Endothelial cell of umbilical vein (primary cell): Measurements from ENCODE around the gene PSMB4. TPM values are rescaled to one million over a fixed set of nuclear protein-coding genes. Genes with fewer than 3 reads are reported as not detected.

ENCODE experiments used
- BruUV-seq: library from RNA; stranded (reverse); fragments of 400-500 nt; replicated peaks from 2 replicates; lab custom pipeline; 2021; lab: Mats Ljungman, UMichigan
- CTCF ChIA-PET: fragments of 300-600, 350-600 bp; sonication (Branson Sonifier 250); formaldehyde crosslinking; loops from one replicate; lab custom pipeline; 2021; ENCODE audit warnings: antibody characterized with exemption, inconsistent platforms; lab: Charles Lee
- POLR2A ChIA-PET: fragments of 300-600, 350-600 bp; sonication (Branson Sonifier 250); formaldehyde crosslinking; loops from one replicate; lab custom pipeline; 2021; ENCODE audit warnings: antibody characterized with exemption, inconsistent platforms; lab: Charles Lee
- DNase-seq: peaks from one replicate; pipeline ENCODE4 v3.0.0-alpha.2; 2011; ENCODE audit warnings: low read depth, low spot score
- FAIRE-seq: peaks from 2 replicates; lab custom pipeline; 2011; peaks lifted over from hg19 to GRCh38; lab: Jason Lieb, UNC
- H2AFZ ChIP-seq: 2 replicates; pipeline ENCODE4 v1.6.0; 2012; ENCODE audit warnings: low read depth, low read length, control low read depth, inconsistent platforms
- H3K27ac ChIP-seq: 2 replicates; pipeline ENCODE4 v1.5.1; 2011; ENCODE audit warnings: low read depth, mild to moderate bottlenecking, control low read depth, low read length, moderate library complexity; ENCODE audit not compliant: insufficient read depth
- H3K27me3 ChIP-seq, 2 experiments: 2 replicates each; pipeline versions ENCODE4 v1.6.0 to v1.6.1; 2011; ENCODE audit warnings: low read length in 2 of 2, mixed read lengths in 1 of 2; ENCODE audit not compliant: control insufficient read depth in 2 of 2, insufficient read depth in 2 of 2
- H3K36me3 ChIP-seq, 2 experiments: 2 replicates in 1 of 2; 3 replicates in 1 of 2; pipeline ENCODE4 v1.5.1; 2011; ENCODE audit warnings: low read length in 2 of 2, mild to moderate bottlenecking in 1 of 2, moderate library complexity in 1 of 2; ENCODE audit not compliant: control insufficient read depth in 2 of 2, insufficient read depth in 2 of 2; ENCODE audit errors: extremely low read depth in 1 of 2
- H3K4me1 ChIP-seq: 3 replicates; pipeline ENCODE4 v1.5.1; 2011; ENCODE audit warnings: mild to moderate bottlenecking, low read length; ENCODE audit not compliant: control insufficient read depth, insufficient read depth; ENCODE audit errors: extremely low read depth
- H3K4me2 ChIP-seq: 2 replicates; pipeline ENCODE4 v1.6.1; 2011; ENCODE audit warnings: low read length, control low read depth, mixed read lengths; ENCODE audit not compliant: insufficient read depth
- H3K4me3 ChIP-seq, 3 experiments: fragments of 200-600 bp in 1 of 3; sonication (generic), shearing (Covaris generic) in 1 of 3; replicated peaks in 1 of 3; 2 replicates each; pipeline ENCODE4 v1.5.1; 2011 to 2016; ENCODE audit warnings: control low read depth in 3 of 3, low read length in 3 of 3, mild to moderate bottlenecking in 2 of 3, inconsistent platforms in 1 of 3, low read depth in 1 of 3, moderate library complexity in 1 of 3; ENCODE audit not compliant: insufficient read depth in 1 of 3
- H3K79me2 ChIP-seq: 2 replicates; pipeline ENCODE4 v1.6.0; 2012; ENCODE audit warnings: low read length, inconsistent platforms; ENCODE audit not compliant: control insufficient read depth, insufficient read depth
- H3K9ac ChIP-seq: replicated peaks from 2 replicates; pipeline ENCODE3; 2011; ENCODE audit warnings: low read length, control low read depth; ENCODE audit not compliant: insufficient read depth; ENCODE audit errors: extremely low read depth
- H3K9me1 ChIP-seq: replicated peaks from 3 replicates; pipeline ENCODE4 v1.6.0; 2011; ENCODE audit warnings: mild to moderate bottlenecking, low read length; ENCODE audit not compliant: control insufficient read depth, insufficient read depth; ENCODE audit errors: extremely low read depth
- H3K9me3 ChIP-seq: replicated peaks from 2 replicates; pipeline ENCODE4 v1.5.1; 2012; ENCODE audit warnings: low read length, inconsistent platforms; ENCODE audit not compliant: control insufficient read depth, insufficient read depth
- H4K20me1 ChIP-seq: replicated peaks from 2 replicates; pipeline ENCODE3; 2011; ENCODE audit warnings: mild to moderate bottlenecking, low read length; ENCODE audit not compliant: control insufficient read depth, insufficient read depth; ENCODE audit errors: extremely low read depth
- EZH2 ChIP-seq: IDR thresholded peaks from 2 replicates; pipeline ENCODE4 v1.6.1; 2012; ENCODE audit warnings: borderline replicate concordance, low read depth, mild to moderate bottlenecking, moderate library complexity, low read length, inconsistent platforms; ENCODE audit not compliant: severe bottlenecking
- FOS ChIP-seq: IDR thresholded peaks from 2 replicates; pipeline ENCODE4 v1.6.1; 2011; ENCODE audit warnings: mild to moderate bottlenecking, low read length, moderate library complexity, borderline replicate concordance; ENCODE audit not compliant: insufficient read depth
- GATA2 ChIP-seq: IDR thresholded peaks from 2 replicates; pipeline ENCODE4 v1.7.0; 2011; ENCODE audit warnings: low read depth, mild to moderate bottlenecking, moderate library complexity, mixed read lengths, low read length; ENCODE audit not compliant: insufficient read length, insufficient read depth
- JUN ChIP-seq: IDR thresholded peaks from 2 replicates; pipeline ENCODE4 v1.6.1; 2011; ENCODE audit warnings: borderline replicate concordance, low read depth; ENCODE audit not compliant: insufficient read length, insufficient read depth
- MAX ChIP-seq: IDR thresholded peaks from 2 replicates; pipeline ENCODE4 v1.6.1; 2011; ENCODE audit not compliant: insufficient read depth, insufficient read length
- MYC ChIP-seq: IDR thresholded peaks from one replicate; pipeline ENCODE4 v1.6.1; 2011; ENCODE audit warnings: mild to moderate bottlenecking, low read depth, low read length
- POLR2A ChIP-seq: IDR thresholded peaks from 2 replicates; pipeline ENCODE4 v1.6.1; 2012; ENCODE audit warnings: low read depth, mild to moderate bottlenecking, control low read depth, low read length
- POLR2AphosphoS5 ChIP-seq: IDR thresholded peaks from 2 replicates; pipeline ENCODE4 v1.6.1; 2012; ENCODE audit warnings: low read depth, mild to moderate bottlenecking, control low read depth, low read length, moderate library complexity; ENCODE audit not compliant: insufficient read depth
- dilution Hi-C: fragments of 300-500 bp; cut with MboI; formaldehyde crosslinking; loops from one replicate; pipeline ENCODE4 v1.15.0; 2019; ENCODE audit warnings: low sequenced_read_pairs; ENCODE audit not compliant: extremely low pct_ligation_motif_present
- intact Hi-C: fragments of 100-400 bp; cut with micrococcal nuclease; formaldehyde crosslinking; loops from one replicate; pipeline ENCODE4 v1.10.0; 2022
- polyA plus RNA-seq, 4 experiments: library from polyadenylated mRNA; depleted of rRNA in 3 of 4; stranded (reverse) in 3 of 4; unstranded in 1 of 4; fragments of >200 nt; gene quantifications; 2 replicates each; pipeline versions ENCODE4 v1.2.1 to v1.2.3, GENCODE V29; 2011 to 2012; ENCODE audit warnings: missing spikeins in 1 of 4
- total RNA-seq: library from RNA; stranded (reverse); gene quantifications from 2 replicates; pipeline ENCODE4 v1.2.3, GENCODE V29; 2021
- TF ChIP-seq, protein P1 (sequence below), 2 donors: IDR thresholded peaks; 1 replicate in 1 of 2; 2 replicates in 1 of 2; pipeline ENCODE4 v1.5.1; 2011; ENCODE audit warnings: low read length in 2 of 2, mild to moderate bottlenecking in 2 of 2, moderate library complexity in 2 of 2, control low read depth in 1 of 2, inconsistent platforms in 1 of 2, low read depth in 1 of 2; ENCODE audit not compliant: insufficient read depth in 1 of 2; ENCODE audit errors: extremely low read depth in 1 of 2

Gene PSMB4
- total and polyA plus RNA-seq, 2 donors (not counting 3 experiments of a cell fraction or from before 2014, with no cell fraction given) = 335 to 835 TPM

DNA sequence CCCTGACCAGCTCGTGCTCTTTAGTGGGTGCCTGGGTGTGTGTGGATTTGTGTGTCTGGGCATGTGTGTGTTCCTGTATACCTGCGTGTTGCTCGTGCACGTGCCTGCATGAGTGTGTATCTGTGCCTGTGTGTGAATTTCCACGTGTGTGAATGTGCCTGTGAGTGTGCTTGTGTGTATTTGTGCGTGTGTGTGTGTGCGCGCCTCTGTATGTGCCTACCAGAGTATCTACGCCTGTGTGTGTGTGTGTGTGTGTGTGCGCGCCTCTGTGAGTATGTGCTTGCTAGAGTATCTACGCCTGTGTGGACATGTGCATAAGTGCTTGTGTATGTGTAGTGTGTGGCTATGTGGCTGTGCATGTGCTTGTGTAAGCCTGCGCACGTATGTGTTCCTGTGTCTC lies 26.2 kb upstream of the PSMB4 start:
- dilution Hi-C loops = no loop called here
- Histone ChIP-seq H3K27me3 (peaks cover 2 to 5% of the 10 kb centered on the region in 2 experiments), H3K4me3 (no peak overlapping the region), H3K4me2 (no peak overlapping the region), H2AFZ (no peak overlapping the region), H3K9me3 (no peaks in the 10 kb centered on the region), H3K9ac (no peak overlapping the region), H3K9me1 (no peaks in the 10 kb centered on the region), H3K79me2 (no peaks in the 10 kb centered on the region), H3K27ac (no peak overlapping the region), H3K36me3 (no peaks in the 10 kb centered on the region), H3K4me1 (peaks cover 8% of the 10 kb centered on the region), H4K20me1 (no peaks in the 10 kb centered on the region)
- intact Hi-C loops = loop anchor here (2.0 kb wide), 1 partner anchor 26 kb away; the partner anchor contains the start of gene PSMB4
- ChIA-PET CTCF (no interaction called here), POLR2A (interaction anchor here (1.0 kb wide), 1 partner anchor 72 kb away, joined by 4 read pairs; no protein-coding TSS in a partner anchor)
- FAIRE-seq (no peak), DNase-seq (no peak)
- no peak for TF ChIP-seq POLR2A
- TF ChIP-seq JUN = no peak
- TF ChIP-seq, protein P1, sequence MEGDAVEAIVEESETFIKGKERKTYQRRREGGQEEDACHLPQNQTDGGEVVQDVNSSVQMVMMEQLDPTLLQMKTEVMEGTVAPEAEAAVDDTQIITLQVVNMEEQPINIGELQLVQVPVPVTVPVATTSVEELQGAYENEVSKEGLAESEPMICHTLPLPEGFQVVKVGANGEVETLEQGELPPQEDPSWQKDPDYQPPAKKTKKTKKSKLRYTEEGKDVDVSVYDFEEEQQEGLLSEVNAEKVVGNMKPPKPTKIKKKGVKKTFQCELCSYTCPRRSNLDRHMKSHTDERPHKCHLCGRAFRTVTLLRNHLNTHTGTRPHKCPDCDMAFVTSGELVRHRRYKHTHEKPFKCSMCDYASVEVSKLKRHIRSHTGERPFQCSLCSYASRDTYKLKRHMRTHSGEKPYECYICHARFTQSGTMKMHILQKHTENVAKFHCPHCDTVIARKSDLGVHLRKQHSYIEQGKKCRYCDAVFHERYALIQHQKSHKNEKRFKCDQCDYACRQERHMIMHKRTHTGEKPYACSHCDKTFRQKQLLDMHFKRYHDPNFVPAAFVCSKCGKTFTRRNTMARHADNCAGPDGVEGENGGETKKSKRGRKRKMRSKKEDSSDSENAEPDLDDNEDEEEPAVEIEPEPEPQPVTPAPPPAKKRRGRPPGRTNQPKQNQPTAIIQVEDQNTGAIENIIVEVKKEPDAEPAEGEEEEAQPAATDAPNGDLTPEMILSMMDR (IDR thresholded peaks at IDR 0.05; ENCODE audit: extremely low read depth in 1 of 2, insufficient read depth in 1 of 2, low read depth in 1 of 2, low read length in 2 of 2) = no peak
- TF ChIP-seq GATA2 = no peak
- no peak for TF ChIP-seq EZH2
- no peak for TF ChIP-seq FOS
- no peak for TF ChIP-seq POLR2AphosphoS5
- no peak for TF ChIP-seq MYC
- TF ChIP-seq MAX = no peak
- no TSS peak for BruUV-seq
